Effector memory CD8-positive, alpha-beta T cell (primary cell): ENCODE measurements around the gene CD300C.
"Not testable (repeated sequence)": the region's sequence is repeated elsewhere in the genome, so short reads cannot be mapped to it uniquely, and the experiment has no call there.

ENCODE experiments used
- ATAC-seq: fragments of 150-1000 bp; cut with Tn5 transposase; replicated peaks from 2 replicates; pipeline ENCODE4 v1.10.0; 2021; ENCODE audit warnings: mild to moderate bottlenecking, moderate library complexity
- DNase-seq, 3 experiments: peaks; one replicate each; pipeline ENCODE4 v3.0.0; 2021
- H3K27ac Mint-ChIP-seq, 2 donors: one replicate each; pipeline ENCODE4 v1.8.0; 2022; ENCODE audit warnings: mild to moderate bottlenecking in 2 of 2, mixed read lengths in 2 of 2, moderate library complexity in 2 of 2
- H3K27me3 Mint-ChIP-seq, 2 donors: one replicate each; pipeline ENCODE4 v1.8.0; 2022; ENCODE audit warnings: mixed read lengths in 2 of 2
- H3K36me3 Mint-ChIP-seq: one replicate; pipeline ENCODE4 v1.8.0; 2022; ENCODE audit warnings: mild to moderate bottlenecking, moderate library complexity, mixed read lengths; ENCODE audit not compliant: insufficient read depth
- H3K4me1 Mint-ChIP-seq, 2 donors: one replicate each; pipeline ENCODE4 v1.8.0; 2022; ENCODE audit warnings: low read depth in 2 of 2, mixed read lengths in 2 of 2
- H3K4me3 Mint-ChIP-seq, 2 donors: one replicate each; pipeline ENCODE4 v1.8.0; 2022; ENCODE audit warnings: mild to moderate bottlenecking in 2 of 2, mixed read lengths in 2 of 2, moderate library complexity in 2 of 2
- H3K9me3 Mint-ChIP-seq, 2 donors: one replicate each; pipeline ENCODE4 v1.8.0; 2022; ENCODE audit warnings: mixed read lengths in 2 of 2
- total RNA-seq, 9 experiments: gene quantifications; one replicate each; lab custom pipeline; 2026; lab: John Stamatoyannopoulos, UW

CD300C gene
- total RNA-seq: 0 to 0.07 (median 0) reads per million in 9 experiments

DNA sequence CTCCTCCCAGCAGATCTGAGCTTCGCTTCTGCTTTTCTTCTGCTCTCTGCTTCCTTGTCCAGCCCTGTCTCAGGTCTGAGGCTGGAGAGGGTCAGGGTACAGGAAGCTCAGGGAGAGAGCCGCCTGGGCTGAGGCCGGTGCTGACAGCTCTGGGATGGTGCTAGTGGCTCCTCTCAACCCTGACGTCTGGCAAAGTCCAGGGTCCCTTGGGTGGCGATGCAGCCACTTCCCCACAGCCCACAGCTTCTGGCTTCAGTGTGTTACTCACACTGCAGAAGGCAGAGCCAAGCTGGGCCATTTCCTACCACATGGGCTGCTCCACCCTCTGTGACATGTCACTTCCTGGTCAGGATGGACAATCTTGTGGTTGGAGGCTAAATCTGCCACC, at the start of gene CD300C:
TSS of gene CD300C (minus strand) at position 273 of the 388 bp plus-strand sequence. CDS start 333 bp downstream, outside the sequence.
- Mint-ChIP-seq H3K4me3 (no peak within 1 kb of the TSS), H3K27me3 (peaks cover 14 to 55% of the 10 kb centered on the region in 2 donors), H3K9me3 (no peaks in the 10 kb centered on the region), H3K4me1 (peaks cover 11 to 13% of the 10 kb centered on the region in 2 donors), H3K27ac (peak within 1 kb of the TSS in 1 of 2 donors; percentile 54), H3K36me3 (no peaks in the 10 kb centered on the region)
- no peak for DNase-seq
- peak; percentile 45 for ATAC-seq

DNA sequence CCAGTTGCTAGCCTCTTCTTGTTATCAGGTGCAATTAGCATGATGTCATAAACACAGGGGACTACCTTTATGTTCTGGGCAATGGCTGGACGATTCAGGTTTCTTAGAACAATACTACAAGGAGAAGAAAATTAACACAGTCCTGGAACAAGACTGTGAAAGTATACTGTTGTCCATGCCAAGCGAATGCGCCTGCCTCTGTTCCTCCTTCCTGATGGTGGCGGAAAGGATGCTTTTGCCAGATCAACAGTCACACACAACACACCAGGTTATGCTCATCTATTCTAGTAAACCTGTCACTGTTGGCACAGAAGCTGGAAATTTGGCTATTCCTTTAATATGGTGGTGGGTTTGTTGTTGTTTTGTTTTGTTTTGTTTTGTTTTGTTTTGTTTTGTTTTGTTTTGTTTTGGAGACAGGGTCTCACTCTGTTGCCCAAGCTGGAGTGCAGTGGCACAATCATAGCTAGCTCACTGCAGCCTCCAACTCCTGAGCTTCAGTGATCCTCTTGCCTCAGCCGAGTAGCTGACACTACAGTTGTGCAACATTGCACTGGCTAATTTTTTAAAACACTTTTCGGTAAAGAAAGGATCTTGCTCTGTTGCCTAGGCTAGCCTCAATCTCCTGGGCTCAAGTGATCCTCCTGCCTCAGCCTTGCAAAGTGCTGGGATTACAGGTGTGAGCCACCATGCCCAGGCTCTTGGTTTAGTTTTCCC, 49.3 kb upstream of the CD300C start:
- no peaks in the 10 kb centered on the region for H3K36me3 Mint-ChIP-seq
- no peaks in the 10 kb centered on the region for H3K9me3 Mint-ChIP-seq
- H3K27ac Mint-ChIP-seq: no peak overlapping the region
- ATAC-seq (no peak), DNase-seq (no peak)
- peaks cover 5 to 9% of the 10 kb centered on the region in 2 donors for H3K4me1 Mint-ChIP-seq
- peaks cover 65 to 69% of the 10 kb centered on the region in 2 donors for H3K27me3 Mint-ChIP-seq
- no peak overlapping the region for H3K4me3 Mint-ChIP-seq

DNA sequence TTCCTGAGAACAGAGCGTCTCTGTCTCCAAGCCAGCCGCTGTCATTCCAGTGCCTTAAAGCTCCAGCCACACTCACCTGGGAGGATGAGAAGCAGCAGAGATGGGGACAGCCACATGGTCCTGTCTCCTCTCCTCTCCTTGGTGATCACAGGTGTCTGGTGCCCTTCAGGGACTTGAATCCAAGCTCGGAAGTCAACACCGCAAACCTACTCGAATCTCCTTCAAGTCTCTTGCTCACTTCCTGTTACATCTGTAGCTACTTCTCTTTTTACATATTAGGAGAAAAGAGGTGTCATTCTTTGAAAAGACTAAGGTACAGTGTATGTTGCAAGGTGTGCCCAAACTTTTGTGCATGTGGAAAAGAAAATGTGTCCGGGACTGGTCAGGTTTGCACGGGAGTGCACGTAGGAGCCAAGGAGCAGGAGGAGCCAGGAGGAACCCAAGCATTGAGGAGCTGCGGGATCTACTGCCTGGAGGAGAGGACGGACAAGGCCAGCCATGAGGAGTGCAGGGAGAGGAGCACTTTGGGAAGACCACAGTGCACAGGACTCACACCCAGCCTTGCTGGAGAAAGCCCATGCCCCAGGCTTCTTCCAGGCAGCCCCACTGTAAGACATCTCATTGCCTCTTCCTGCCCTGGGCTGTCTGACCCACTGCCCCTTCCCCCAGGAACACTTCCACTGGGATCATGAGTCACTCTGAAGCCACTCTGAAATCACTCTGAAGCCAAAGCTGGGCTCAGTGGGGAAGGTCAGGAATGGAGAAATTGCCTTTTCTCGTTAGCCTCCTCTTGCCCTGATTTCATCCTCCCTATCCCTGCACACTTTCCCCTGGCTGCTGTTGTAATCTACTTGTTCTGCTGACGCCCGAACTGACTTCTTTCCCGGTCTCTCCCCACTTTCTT, 46.4 kb upstream of the CD300C start, which contains the start of gene CD300LD:
TSS of gene CD300LD (minus strand) at position 197 of the 904 bp plus-strand sequence. CDS start at position 116, 81 bp downstream.
- no peak within 1 kb of the TSS for H3K27ac Mint-ChIP-seq
- no peak within 1 kb of the TSS for H3K4me3 Mint-ChIP-seq
- no peaks in the 10 kb centered on the region for H3K36me3 Mint-ChIP-seq
- H3K27me3 Mint-ChIP-seq: peaks cover 67 to 77% of the 10 kb centered on the region in 2 donors
- peaks cover 0 to 3% of the 10 kb centered on the region in 2 donors for H3K4me1 Mint-ChIP-seq
- ATAC-seq (no peak), DNase-seq (no peak)
- no peaks in the 10 kb centered on the region for H3K9me3 Mint-ChIP-seq

DNA sequence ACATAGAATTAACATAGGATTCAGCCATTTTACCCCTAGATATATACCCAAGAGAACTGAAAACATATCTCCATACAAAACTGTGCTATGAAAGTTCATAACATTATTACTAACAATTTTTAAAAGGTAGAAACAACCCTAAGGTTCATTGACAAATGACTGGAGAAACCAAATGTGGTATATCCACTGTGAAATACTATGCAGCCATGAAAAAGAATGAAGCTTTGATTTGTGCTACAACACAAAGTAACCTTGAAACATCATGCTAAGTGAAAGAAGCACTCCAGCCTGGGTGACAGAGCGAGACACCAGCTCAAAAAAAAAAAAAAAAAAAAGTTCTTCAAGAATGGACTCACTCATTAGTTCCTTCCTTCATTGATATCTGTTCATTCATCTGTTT, 45.6 kb upstream of the CD300C start:
- H3K4me1 Mint-ChIP-seq: peaks cover 0 to 3% of the 10 kb centered on the region in 2 donors
- ATAC-seq: no peak
- H3K36me3 Mint-ChIP-seq: no peaks in the 10 kb centered on the region
- no peak overlapping the region for H3K4me3 Mint-ChIP-seq
- DNase-seq: no peak
- H3K27me3 Mint-ChIP-seq: peaks cover 64 to 84% of the 10 kb centered on the region in 2 donors
- H3K27ac Mint-ChIP-seq: no peak overlapping the region
- no peaks in the 10 kb centered on the region for H3K9me3 Mint-ChIP-seq

DNA sequence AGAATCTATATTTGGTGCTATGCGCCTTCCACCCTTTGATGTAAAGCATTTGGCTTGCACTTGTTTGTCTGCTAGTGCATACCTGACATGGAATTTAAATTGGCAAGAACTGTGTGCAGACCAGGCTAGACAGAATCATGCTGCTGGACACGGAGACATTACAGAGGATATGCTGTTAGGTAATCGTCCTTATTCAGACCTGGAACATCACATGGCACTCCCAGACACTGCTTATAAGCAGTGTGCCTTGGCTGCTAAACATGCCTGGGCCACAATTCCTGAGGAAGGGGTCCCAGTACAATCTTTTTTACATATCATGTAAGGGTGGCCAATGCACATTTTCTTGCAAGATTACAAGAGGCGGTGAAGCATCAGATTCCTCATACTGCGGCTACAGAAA, 39.8 kb upstream of the CD300C start:
- Mint-ChIP-seq H3K4me3 (no peak overlapping the region), H3K36me3 (peaks cover 3% of the 10 kb centered on the region), H3K27ac (no peak overlapping the region), H3K4me1 (no peaks in the 10 kb centered on the region), H3K27me3 (peaks cover 56 to 59% of the 10 kb centered on the region in 2 donors), H3K9me3 (no peaks in the 10 kb centered on the region)
- ATAC-seq (no peak), DNase-seq (no peak)

DNA sequence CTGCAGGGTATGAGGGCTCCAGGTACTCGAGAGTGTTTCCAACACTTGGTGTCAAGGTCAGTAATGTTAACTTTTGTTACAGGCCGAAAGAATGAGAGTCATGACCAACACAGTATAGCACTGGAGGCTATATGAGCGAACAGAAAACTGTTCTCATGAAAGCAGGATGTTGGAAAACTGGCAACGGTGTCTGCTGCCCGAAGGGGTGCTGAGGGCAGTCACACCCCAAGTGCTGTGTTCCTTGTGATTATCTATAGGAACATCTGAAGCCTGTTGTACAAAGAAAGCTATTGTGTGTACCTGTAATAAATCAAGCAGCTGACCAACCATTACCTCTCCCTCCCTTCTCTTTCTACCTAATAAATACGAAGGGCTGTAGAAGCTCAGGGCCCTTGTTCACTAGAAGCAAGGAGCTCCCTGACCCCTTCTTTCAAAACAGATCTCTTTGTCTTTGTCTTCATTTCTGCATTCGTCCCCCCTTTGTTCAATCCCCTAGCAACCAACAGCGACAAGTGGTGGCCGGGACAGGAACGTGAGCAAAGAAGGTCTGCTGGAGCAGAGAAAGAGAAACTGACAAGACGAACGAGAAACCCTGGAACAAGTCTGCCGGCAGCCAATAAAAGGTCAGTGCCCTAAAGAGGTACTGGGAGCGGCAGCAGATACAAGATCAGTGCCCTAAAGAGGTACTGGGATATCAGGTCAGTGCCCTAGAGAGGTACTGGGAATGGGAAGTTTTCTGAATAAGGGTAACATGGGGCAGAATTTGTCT, 38.6 kb upstream of the CD300C start:
- H3K4me1 Mint-ChIP-seq: peaks cover 6 to 8% of the 10 kb centered on the region in 2 donors
- ATAC-seq (no peak), DNase-seq (no peak)
- peaks cover 3% of the 10 kb centered on the region for H3K36me3 Mint-ChIP-seq
- H3K4me3 Mint-ChIP-seq: no peak overlapping the region
- no peak overlapping the region for H3K27ac Mint-ChIP-seq
- H3K27me3 Mint-ChIP-seq: peaks cover 46 to 47% of the 10 kb centered on the region in 2 donors
- no peaks in the 10 kb centered on the region for H3K9me3 Mint-ChIP-seq

DNA sequence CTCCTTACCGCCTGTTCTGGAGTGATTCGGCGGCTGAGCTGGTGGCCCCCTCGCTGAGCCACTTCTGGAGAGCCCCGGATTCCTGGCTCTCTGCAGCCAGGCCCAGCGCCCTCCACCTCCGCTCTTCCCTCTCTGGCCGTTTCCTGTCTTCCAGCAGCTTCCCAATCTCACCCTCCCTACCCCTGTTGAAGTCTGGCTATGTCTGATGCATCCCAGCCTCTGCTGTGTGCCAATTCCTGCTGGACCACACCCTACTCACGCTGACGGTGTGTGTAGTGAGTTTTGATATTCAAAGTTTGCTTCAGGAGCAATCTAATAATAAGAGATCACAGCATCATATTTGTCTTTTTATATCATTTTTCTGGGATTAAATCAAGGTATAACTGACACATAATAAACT, 36.7 kb upstream of the CD300C start:
- ATAC-seq: no peak
- Mint-ChIP-seq H3K4me1 (peaks cover 10 to 12% of the 10 kb centered on the region in 2 donors), H3K27ac (no peak overlapping the region), H3K27me3 (peaks cover 31% of the 10 kb centered on the region in 2 donors), H3K9me3 (no peaks in the 10 kb centered on the region), H3K4me3 (no peak overlapping the region), H3K36me3 (peaks cover 3% of the 10 kb centered on the region)
- no peak for DNase-seq

DNA sequence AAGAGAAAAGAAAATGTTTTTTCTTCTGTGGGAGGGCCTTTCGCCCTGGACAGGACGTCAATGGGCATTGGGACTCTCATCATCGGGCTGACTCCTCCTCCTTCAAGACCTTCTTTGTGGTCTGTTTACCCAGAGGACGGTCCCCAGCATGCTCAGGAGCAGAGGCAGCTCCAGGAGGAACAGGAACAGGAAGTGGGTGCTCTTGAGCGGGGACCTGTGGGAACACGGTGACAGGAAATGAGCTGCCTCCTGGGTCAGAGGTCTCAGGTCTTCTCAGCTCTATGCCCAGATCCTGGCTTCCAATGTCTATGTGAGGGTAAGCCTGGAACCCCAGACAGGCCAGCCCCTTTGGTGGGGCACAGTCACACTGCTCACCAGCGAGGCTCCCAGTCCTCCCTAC, 34.0 kb upstream of the CD300C start:
- peak overlapping the region in 1 of 2 donors; percentile 32 for H3K27ac Mint-ChIP-seq
- peaks cover 32 to 37% of the 10 kb centered on the region in 2 donors for H3K27me3 Mint-ChIP-seq
- H3K4me3 Mint-ChIP-seq: no peak overlapping the region
- DNase-seq: no peak
- H3K4me1 Mint-ChIP-seq: peaks cover 10 to 12% of the 10 kb centered on the region in 2 donors
- no peaks in the 10 kb centered on the region for H3K9me3 Mint-ChIP-seq
- ATAC-seq: no peak
- H3K36me3 Mint-ChIP-seq: peaks cover 3% of the 10 kb centered on the region

DNA sequence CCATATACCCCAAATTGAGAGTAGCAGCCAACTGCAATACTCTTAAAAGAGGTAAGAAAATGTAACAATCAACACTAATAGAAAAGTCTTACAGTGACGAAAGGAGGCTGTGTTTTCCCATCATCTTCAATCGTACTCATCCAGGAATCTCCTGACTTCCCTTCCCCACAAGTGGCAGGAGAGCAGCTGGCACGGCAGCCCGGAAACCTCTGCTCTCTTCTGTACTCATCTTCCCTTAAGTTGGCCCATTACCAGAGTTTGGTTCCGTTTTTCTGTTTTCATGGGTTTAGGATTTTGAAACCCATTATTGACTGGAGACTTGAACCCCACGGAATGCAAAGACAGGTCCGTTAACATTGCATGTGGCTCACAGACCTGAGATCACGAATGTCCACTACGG, 33.1 kb upstream of the CD300C start:
- Mint-ChIP-seq H3K27ac (no peak overlapping the region), H3K9me3 (no peaks in the 10 kb centered on the region), H3K36me3 (peaks cover 3% of the 10 kb centered on the region), H3K27me3 (peaks cover 35 to 46% of the 10 kb centered on the region in 2 donors), H3K4me1 (peaks cover 12 to 15% of the 10 kb centered on the region in 2 donors), H3K4me3 (no peak overlapping the region)
- ATAC-seq: no peak
- DNase-seq: no peak

DNA sequence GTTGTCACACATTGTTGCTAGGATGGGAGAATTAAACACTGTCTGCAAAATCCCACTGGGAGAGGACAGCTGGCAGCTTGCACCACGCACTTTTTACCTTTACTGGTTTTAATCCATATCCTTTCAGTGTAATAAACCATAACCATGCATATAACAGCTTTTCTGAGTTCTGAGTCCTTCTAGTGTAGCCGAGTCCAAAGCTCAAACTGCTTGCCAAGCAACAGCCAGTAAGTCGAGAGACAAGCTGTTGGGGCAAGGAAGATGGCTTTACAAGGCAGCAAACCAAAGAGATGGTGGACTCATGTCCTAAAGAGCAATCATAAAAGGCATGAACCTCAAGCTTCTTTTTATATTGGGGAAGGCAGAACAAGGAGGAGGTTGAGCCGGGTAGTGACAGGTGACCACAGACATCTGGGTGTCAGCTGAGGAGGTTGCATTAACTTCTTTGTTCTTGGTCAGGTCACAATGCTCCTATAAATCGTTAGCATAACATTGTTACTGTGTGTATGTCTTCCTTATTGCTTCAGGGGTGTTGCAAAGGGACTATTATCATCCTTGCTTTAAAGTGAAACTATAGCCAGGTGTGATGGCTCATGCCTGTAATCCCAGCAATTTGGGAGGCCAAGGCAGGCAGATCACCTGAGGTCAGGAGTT, 28.7 kb upstream of the CD300C start:
- H3K4me3 Mint-ChIP-seq: no peak overlapping the region
- ATAC-seq (no peak), DNase-seq (no peak)
- H3K9me3 Mint-ChIP-seq: no peaks in the 10 kb centered on the region
- peaks cover 36 to 55% of the 10 kb centered on the region in 2 donors for H3K27me3 Mint-ChIP-seq
- H3K4me1 Mint-ChIP-seq: peaks cover 4 to 10% of the 10 kb centered on the region in 2 donors
- H3K36me3 Mint-ChIP-seq: no peaks in the 10 kb centered on the region
- no peak overlapping the region for H3K27ac Mint-ChIP-seq

DNA sequence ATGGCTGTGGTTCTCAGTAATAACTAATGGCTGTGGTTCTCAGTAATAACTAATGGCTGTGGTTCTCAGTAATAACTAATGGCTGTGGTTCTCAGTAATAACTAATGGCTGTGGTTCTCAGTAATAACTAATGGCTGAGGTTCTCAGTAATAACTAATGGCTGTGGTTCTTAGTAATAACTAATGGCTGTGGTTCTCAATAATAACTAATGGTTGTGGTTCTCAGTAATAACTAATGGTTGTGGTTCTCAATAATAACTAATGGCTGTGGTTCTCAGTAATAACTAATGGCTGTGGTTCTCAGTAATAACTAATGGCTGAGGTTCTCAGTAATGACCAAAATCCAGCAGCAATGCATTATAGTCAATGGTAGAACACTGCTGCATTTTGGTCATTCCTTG, 27.7 kb upstream of the CD300C start:
- peaks cover 45 to 65% of the 10 kb centered on the region in 2 donors for H3K27me3 Mint-ChIP-seq
- H3K9me3 Mint-ChIP-seq, H3K27ac Mint-ChIP-seq, H3K36me3 Mint-ChIP-seq, H3K4me1 Mint-ChIP-seq, H3K4me3 Mint-ChIP-seq, ATAC-seq, DNase-seq: not testable (repeated sequence)

DNA sequence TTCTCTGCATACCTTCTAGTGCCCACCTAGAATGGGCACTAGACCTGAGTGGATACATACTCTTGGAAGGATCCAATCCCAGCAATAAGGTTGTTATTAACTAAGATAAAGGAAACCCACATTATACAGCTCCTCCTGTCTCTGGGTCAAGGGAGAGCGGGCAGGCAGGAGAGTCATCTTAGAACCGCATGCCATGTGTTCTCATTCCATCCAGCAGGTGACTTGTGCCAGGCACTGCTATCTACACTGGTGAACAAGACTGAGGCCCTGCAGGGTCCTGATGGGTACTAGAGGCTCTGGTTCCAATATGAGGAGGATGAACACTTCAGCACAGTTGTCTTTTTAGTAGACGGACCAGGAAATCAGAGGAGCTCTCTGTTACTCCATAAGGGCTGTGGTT, 27.3 kb upstream of the CD300C start:
- no peak overlapping the region for H3K27ac Mint-ChIP-seq
- H3K36me3 Mint-ChIP-seq: no peaks in the 10 kb centered on the region
- ATAC-seq: no peak
- peaks cover 50 to 70% of the 10 kb centered on the region in 2 donors for H3K27me3 Mint-ChIP-seq
- H3K4me1 Mint-ChIP-seq: peaks cover 0 to 12% of the 10 kb centered on the region in 2 donors
- H3K4me3 Mint-ChIP-seq: no peak overlapping the region
- H3K9me3 Mint-ChIP-seq: no peaks in the 10 kb centered on the region
- DNase-seq: no peak
